ENCODE data around the gene SLC7A4.

SLC7A4 gene

GRCh38 chr22:21028277-21029251, 3.8 kb downstream of the SLC7A4 start:
- H3K4me3 ChIP-seq (ENCODE audit: low read depth in 1 of 2, low read length in 1 of 2) = no peak overlapping the region
- H3K4me1 ChIP-seq (ENCODE audit: control insufficient read depth in 1 of 2, insufficient read depth in 1 of 2, low read depth in 1 of 2, low read length in 1 of 2) = no peaks in the 10 kb centered on the region
- no peak for TF ChIP-seq CTCF (IDR thresholded peaks at IDR 0.05)
- no peaks in the 10 kb centered on the region for H3K9me3 ChIP-seq
- no peak overlapping the region for H3K27ac ChIP-seq
- peaks cover 43% of the 10 kb centered on the region for H3K27me3 ChIP-seq
- H3K36me3 ChIP-seq = no peaks in the 10 kb centered on the region

- no peaks in the 10 kb centered on the region for H3K4me1 ChIP-seq (ENCODE audit: control insufficient read depth in 1 of 2, insufficient read depth in 1 of 2, low read depth in 1 of 2, low read length in 1 of 2)
- no peak for TF ChIP-seq CTCF (IDR thresholded peaks at IDR 0.05)
- H3K9me3 ChIP-seq = no peaks in the 10 kb centered on the region
- H3K27ac ChIP-seq = no peak overlapping the region
- no peak overlapping the region for H3K4me3 ChIP-seq (ENCODE audit: low read depth in 1 of 2, low read length in 1 of 2)
- H3K27me3 ChIP-seq = peaks cover 28% of the 10 kb centered on the region
- H3K36me3 ChIP-seq = no peaks in the 10 kb centered on the region
Measured at GRCh38 chr22:21026783-21027692, 5.3 kb downstream of the SLC7A4 start.

GRCh38 chr22:21025763-21026755, 6.3 kb downstream of the SLC7A4 start:
- no peaks in the 10 kb centered on the region for H3K9me3 ChIP-seq
- no peak for TF ChIP-seq CTCF (IDR thresholded peaks at IDR 0.05)
- peaks cover 18% of the 10 kb centered on the region for H3K27me3 ChIP-seq
- H3K36me3 ChIP-seq = no peaks in the 10 kb centered on the region
- no peak overlapping the region for H3K4me3 ChIP-seq (ENCODE audit: low read depth in 1 of 2, low read length in 1 of 2)
- H3K27ac ChIP-seq = no peak overlapping the region
- H3K4me1 ChIP-seq (ENCODE audit: control insufficient read depth in 1 of 2, insufficient read depth in 1 of 2, low read depth in 1 of 2, low read length in 1 of 2) = no peaks in the 10 kb centered on the region

- H3K4me1 ChIP-seq (ENCODE audit: control insufficient read depth in 1 of 2, insufficient read depth in 1 of 2, low read depth in 1 of 2, low read length in 1 of 2) = no peaks in the 10 kb centered on the region
- H3K4me3 ChIP-seq (ENCODE audit: low read depth in 1 of 2, low read length in 1 of 2) = no peak overlapping the region
- H3K36me3 ChIP-seq = no peaks in the 10 kb centered on the region
- H3K27ac ChIP-seq = no peak overlapping the region
- H3K9me3 ChIP-seq = no peaks in the 10 kb centered on the region
- H3K27me3 ChIP-seq = peaks cover 10% of the 10 kb centered on the region
- TF ChIP-seq CTCF (IDR thresholded peaks at IDR 0.05) = no peak
Measured at GRCh38 chr22:21025266-21025665, 7.1 kb downstream of the SLC7A4 start.
